PFSK-1 (cell line): ENCODE data around the gene SLC7A10.

ENCODE experiments used
- POLR2AphosphoS5 ChIP-seq: IDR thresholded peaks from 2 replicates; pipeline ENCODE4 v1.6.1; 2012; ENCODE audit warnings: low read depth, mild to moderate bottlenecking, control low read depth, low read length, moderate library complexity
- REST ChIP-seq, 2 experiments: IDR thresholded peaks; 2 replicates each; pipeline versions ENCODE4 v1.6.1 to v1.8.0; 2011 to 2012; ENCODE audit warnings: low read depth in 2 of 2, low read length in 2 of 2, control low read depth in 1 of 2, inconsistent platforms in 1 of 2, mild to moderate bottlenecking in 1 of 2, moderate library complexity in 1 of 2; ENCODE audit not compliant: insufficient read depth in 1 of 2
- SIN3A ChIP-seq: IDR thresholded peaks from 2 replicates; pipeline ENCODE4 v1.6.1; 2012; ENCODE audit warnings: mild to moderate bottlenecking, low read length, moderate library complexity, borderline replicate concordance; ENCODE audit not compliant: insufficient read depth
- TAF1 ChIP-seq: IDR thresholded peaks from 2 replicates; pipeline ENCODE4 v1.6.1; 2012; ENCODE audit warnings: low read length, control low read depth, borderline replicate concordance; ENCODE audit not compliant: insufficient read depth

DNA sequence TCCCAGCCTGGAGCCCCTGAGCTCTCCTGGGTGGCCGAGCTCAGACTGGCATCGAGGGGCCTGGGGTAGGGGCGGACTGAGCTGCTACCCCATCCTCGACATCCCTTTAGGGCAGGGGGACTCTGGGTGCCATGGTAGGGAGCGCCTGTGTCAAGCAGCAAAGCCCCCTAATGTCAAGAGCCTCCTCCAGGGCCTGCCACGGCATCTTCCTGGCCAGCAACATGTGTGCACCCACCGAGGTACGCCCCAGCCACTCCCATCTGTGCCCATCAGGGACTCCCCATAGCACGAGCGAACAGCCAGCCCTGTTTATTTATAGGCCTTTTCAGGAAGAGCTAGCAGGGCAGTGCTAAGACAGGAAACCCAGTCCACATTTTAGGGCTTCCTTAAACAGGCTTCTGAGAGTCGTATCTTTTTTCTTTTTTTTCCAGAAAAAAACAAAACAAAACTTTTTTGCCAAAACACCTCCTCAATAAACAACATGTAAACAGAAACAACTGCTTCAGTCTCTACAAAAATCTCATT is 17.2 kb downstream of the SLC7A10 start:
- TF ChIP-seq POLR2AphosphoS5, result no peak
- no peak for TF ChIP-seq REST (IDR thresholded peaks at IDR 0.05; ENCODE audit: insufficient read depth in 1 of 2, low read depth in 2 of 2, low read length in 2 of 2)
- TF ChIP-seq TAF1, result no peak
- no peak for TF ChIP-seq SIN3A
